ENCODE data around the gene MTMR6. TPM values are rescaled to one million over a fixed set of nuclear protein-coding genes. Genes with fewer than 3 reads are reported as not detected.

Gene MTMR6
- total RNA-seq, 2 donors from 2014 or later = 20.5 to 31.1 TPM

GRCh38 chr13:25295228-25295627 is 7.9 kb upstream of the MTMR6 start:
- ATAC-seq = no peak
- Mint-ChIP-seq H3K27ac (no peak overlapping the region), H3K27me3 (peaks cover 29 to 42% of the 10 kb centered on the region in 2 donors), H3K36me3 (no peaks in the 10 kb centered on the region), H3K4me3 (no peak overlapping the region), H3K4me1 (ENCODE audit: low read depth in 2 of 2) (peaks cover 0 to 1% of the 10 kb centered on the region in 2 donors), H3K9me3 (no peaks in the 10 kb centered on the region)
- no peak for DNase-seq (ENCODE audit: low spot score)

- peaks cover 37 to 49% of the 10 kb centered on the region in 2 donors for H3K27me3 Mint-ChIP-seq
- peaks cover 3 to 5% of the 10 kb centered on the region in 2 donors for H3K4me1 Mint-ChIP-seq (ENCODE audit: low read depth in 2 of 2)
- H3K27ac Mint-ChIP-seq = no peak overlapping the region
- no peaks in the 10 kb centered on the region for H3K9me3 Mint-ChIP-seq
- DNase-seq (ENCODE audit: low spot score) (no peak), ATAC-seq (no peak)
- H3K36me3 Mint-ChIP-seq = no peaks in the 10 kb centered on the region
- no peak overlapping the region for H3K4me3 Mint-ChIP-seq
Observed at GRCh38 chr13:25292301-25292700, 5.0 kb upstream of the MTMR6 start.

DNA sequence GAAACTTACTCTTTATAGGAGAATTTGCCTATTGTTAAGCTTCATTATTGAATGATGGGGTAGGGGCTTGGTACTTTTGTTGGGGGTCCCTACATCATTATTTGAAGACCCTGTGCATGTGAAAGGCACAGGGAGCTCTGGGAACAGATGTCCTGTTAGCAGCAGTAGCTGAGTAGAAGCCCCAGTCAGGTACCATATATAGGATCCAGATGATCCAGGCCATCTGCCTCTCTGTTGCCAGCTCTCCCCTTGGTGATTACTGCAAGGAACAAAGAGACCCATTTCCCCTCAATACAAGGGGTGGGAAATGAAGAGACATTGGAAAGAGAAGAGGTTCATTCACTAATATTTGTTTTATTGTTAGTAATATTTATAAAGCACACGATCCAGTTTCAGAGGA is 4.4 kb upstream of the MTMR6 start:
- no peaks in the 10 kb centered on the region for H3K9me3 Mint-ChIP-seq
- peaks cover 6% of the 10 kb centered on the region in 2 donors for H3K4me1 Mint-ChIP-seq (ENCODE audit: low read depth in 2 of 2)
- H3K36me3 Mint-ChIP-seq = peaks cover 1% of the 10 kb centered on the region
- no peak overlapping the region for H3K4me3 Mint-ChIP-seq
- H3K27me3 Mint-ChIP-seq = peaks cover 35 to 43% of the 10 kb centered on the region in 2 donors
- no peak overlapping the region for H3K27ac Mint-ChIP-seq
- DNase-seq (ENCODE audit: low spot score) (no peak), ATAC-seq (no peak)

DNA sequence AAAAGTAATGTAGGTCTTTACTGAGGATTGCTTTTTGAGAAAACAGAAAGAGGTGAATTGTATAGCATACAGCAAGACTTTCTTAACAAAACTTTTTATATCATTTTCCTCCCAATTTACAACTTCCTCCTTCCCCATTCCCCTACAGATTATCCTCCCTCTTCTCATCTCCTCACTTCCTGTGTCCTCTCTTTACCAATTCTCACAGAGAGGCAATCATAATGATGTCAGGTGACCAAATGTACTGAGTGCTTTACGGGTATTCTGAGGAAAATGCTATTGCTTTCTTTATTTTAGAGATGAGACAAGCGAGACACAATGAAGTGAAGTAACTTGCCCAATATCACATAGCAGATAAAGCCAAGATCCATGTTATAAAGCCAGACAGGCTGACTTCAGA is 1.7 kb upstream of the MTMR6 start:
- H3K4me3 Mint-ChIP-seq = no peak overlapping the region
- DNase-seq (ENCODE audit: low spot score) (no peak), ATAC-seq (no peak)
- H3K27me3 Mint-ChIP-seq = peaks cover 21 to 32% of the 10 kb centered on the region in 2 donors
- H3K4me1 Mint-ChIP-seq (ENCODE audit: low read depth in 2 of 2) = peaks cover 20 to 27% of the 10 kb centered on the region in 2 donors
- peaks cover 6% of the 10 kb centered on the region for H3K36me3 Mint-ChIP-seq
- no peaks in the 10 kb centered on the region for H3K9me3 Mint-ChIP-seq
- no peak overlapping the region for H3K27ac Mint-ChIP-seq

GRCh38 chr13:25286308-25286968 is 850 bp downstream of the MTMR6 start:
- Mint-ChIP-seq H3K9me3 (no peaks in the 10 kb centered on the region), H3K4me1 (ENCODE audit: low read depth in 2 of 2) (peaks cover 39 to 51% of the 10 kb centered on the region in 2 donors), H3K27ac (peak overlapping the region; percentile 92 to 97), H3K36me3 (peaks cover 6% of the 10 kb centered on the region), H3K4me3 (peak overlapping the region; percentile 93), H3K27me3 (peaks cover 15 to 23% of the 10 kb centered on the region in 2 donors)
- ATAC-seq = peak; percentile 50 to 53
- DNase-seq (ENCODE audit: low spot score) = no peak

GRCh38 chr13:25281935-25282332 is 5.4 kb downstream of the MTMR6 start:
- Mint-ChIP-seq H3K4me3 (peak overlapping the region; percentile 67), H3K36me3 (peaks cover 6% of the 10 kb centered on the region), H3K27ac (peak overlapping the region; percentile 74 to 80), H3K4me1 (ENCODE audit: low read depth in 2 of 2) (peaks cover 67 to 83% of the 10 kb centered on the region in 2 donors), H3K27me3 (no peaks in the 10 kb centered on the region), H3K9me3 (no peaks in the 10 kb centered on the region)
- ATAC-seq (peak; percentile 28 to 46), DNase-seq (ENCODE audit: low spot score) (no peak)

- H3K4me3 Mint-ChIP-seq = peak overlapping the region; percentile 67
- peaks cover 70 to 84% of the 10 kb centered on the region in 2 donors for H3K4me1 Mint-ChIP-seq (ENCODE audit: low read depth in 2 of 2)
- peak; percentile 79 to 81 for ATAC-seq
- peaks cover 2% of the 10 kb centered on the region for H3K36me3 Mint-ChIP-seq
- no peak for DNase-seq (ENCODE audit: low spot score)
- H3K27me3 Mint-ChIP-seq = no peaks in the 10 kb centered on the region
- H3K27ac Mint-ChIP-seq = peak overlapping the region; percentile 74 to 80
- H3K9me3 Mint-ChIP-seq = no peaks in the 10 kb centered on the region
Observed at GRCh38 chr13:25281193-25281934, 5.9 kb downstream of the MTMR6 start.

DNA sequence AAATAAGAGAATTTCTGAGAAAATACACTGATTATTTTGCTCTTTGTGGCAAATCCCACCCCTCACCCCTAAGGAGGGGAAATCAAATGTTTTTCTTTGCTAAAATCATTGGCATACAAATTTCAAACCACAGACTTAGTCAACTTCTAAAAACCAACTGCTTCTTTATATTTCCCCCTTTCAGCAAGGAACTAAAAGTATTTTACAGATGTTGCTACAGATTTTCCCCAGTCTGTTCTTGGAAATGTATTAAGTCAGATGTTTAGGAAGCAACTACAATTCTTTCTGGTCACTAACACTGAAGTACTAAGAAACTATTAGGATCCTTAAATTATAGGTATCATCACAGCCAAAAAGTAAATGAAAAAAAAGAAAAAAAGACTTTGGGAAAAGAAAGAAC is 6.9 kb downstream of the MTMR6 start:
- Mint-ChIP-seq H3K36me3 (no peaks in the 10 kb centered on the region), H3K27me3 (no peaks in the 10 kb centered on the region), H3K4me3 (peak overlapping the region; percentile 67), H3K4me1 (ENCODE audit: low read depth in 2 of 2) (peaks cover 69 to 80% of the 10 kb centered on the region in 2 donors), H3K9me3 (no peaks in the 10 kb centered on the region), H3K27ac (peak overlapping the region; percentile 74 to 80)
- ATAC-seq = no peak
- DNase-seq (ENCODE audit: low spot score) = no peak

DNA sequence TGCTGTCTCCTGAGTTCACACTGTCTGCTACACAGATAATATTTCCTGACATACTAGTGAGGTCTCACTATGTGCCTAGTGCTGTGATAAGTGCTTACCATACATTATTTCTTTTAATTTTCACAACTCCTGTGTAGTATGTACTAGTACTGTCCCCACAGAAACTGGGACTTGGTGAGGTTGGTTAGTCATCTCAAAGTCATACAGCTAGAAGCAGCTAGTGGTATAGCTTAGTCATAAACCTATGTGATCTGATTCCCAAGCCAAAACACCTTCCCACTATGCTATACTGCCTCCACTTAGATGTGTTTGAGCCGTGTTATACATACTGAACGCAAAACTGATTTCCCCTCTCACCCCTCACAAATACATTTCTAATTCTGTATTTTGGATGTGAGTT is 10.5 kb downstream of the MTMR6 start:
- ATAC-seq = peak; percentile 79 to 95
- Mint-ChIP-seq H3K4me1 (ENCODE audit: low read depth in 2 of 2) (peaks cover 47 to 52% of the 10 kb centered on the region in 2 donors), H3K27ac (peak overlapping the region; percentile 7 to 24), H3K4me3 (peak overlapping the region; percentile 1), H3K9me3 (no peaks in the 10 kb centered on the region), H3K27me3 (no peaks in the 10 kb centered on the region), H3K36me3 (peaks cover 2% of the 10 kb centered on the region)
- DNase-seq (ENCODE audit: low spot score) = no peak

- H3K9me3 Mint-ChIP-seq = no peaks in the 10 kb centered on the region
- peaks cover 17% of the 10 kb centered on the region for H3K36me3 Mint-ChIP-seq
- peak overlapping the region in 1 of 2 donors; percentile 2 for H3K27ac Mint-ChIP-seq
- no peak for DNase-seq (ENCODE audit: low spot score)
- no peak overlapping the region for H3K4me3 Mint-ChIP-seq
- H3K4me1 Mint-ChIP-seq (ENCODE audit: low read depth in 2 of 2) = peaks cover 6 to 15% of the 10 kb centered on the region in 2 donors
- no peaks in the 10 kb centered on the region for H3K27me3 Mint-ChIP-seq
- no peak for ATAC-seq
Observed at GRCh38 chr13:25268561-25268960, 18.7 kb downstream of the MTMR6 start.

GRCh38 chr13:25267715-25268114 is 19.6 kb downstream of the MTMR6 start:
- no peak for DNase-seq (ENCODE audit: low spot score)
- no peaks in the 10 kb centered on the region for H3K27me3 Mint-ChIP-seq
- peaks cover 17% of the 10 kb centered on the region for H3K36me3 Mint-ChIP-seq
- no peak for ATAC-seq
- H3K9me3 Mint-ChIP-seq = no peaks in the 10 kb centered on the region
- H3K4me3 Mint-ChIP-seq = no peak overlapping the region
- H3K4me1 Mint-ChIP-seq (ENCODE audit: low read depth in 2 of 2) = peaks cover 6 to 15% of the 10 kb centered on the region in 2 donors
- no peak overlapping the region for H3K27ac Mint-ChIP-seq

DNA sequence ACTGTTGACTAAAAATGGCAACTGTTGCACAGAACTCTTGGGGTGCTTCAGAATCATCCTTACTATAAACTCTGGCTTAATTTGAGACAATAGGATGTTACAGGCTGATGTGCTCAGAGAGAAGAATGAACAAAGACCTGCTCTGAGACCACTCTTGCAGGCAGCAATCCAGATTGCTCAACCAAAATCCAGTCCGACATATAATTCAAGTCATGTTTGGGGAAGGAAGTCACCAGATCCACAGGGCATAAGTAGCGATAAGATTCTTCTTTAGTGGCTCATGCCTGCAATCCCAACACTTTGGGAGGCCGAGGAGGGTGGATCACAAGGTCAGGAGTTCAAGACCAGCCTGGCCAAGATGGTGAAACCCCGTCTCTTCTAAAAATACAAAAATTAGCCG is 20.6 kb downstream of the MTMR6 start:
- peaks cover 14% of the 10 kb centered on the region for H3K36me3 Mint-ChIP-seq
- no peak overlapping the region for H3K4me3 Mint-ChIP-seq
- H3K27ac Mint-ChIP-seq = no peak overlapping the region
- no peak for DNase-seq (ENCODE audit: low spot score)
- H3K9me3 Mint-ChIP-seq = no peaks in the 10 kb centered on the region
- ATAC-seq = no peak
- H3K4me1 Mint-ChIP-seq (ENCODE audit: low read depth in 2 of 2) = peaks cover 6 to 13% of the 10 kb centered on the region in 2 donors
- H3K27me3 Mint-ChIP-seq = no peaks in the 10 kb centered on the region

DNA sequence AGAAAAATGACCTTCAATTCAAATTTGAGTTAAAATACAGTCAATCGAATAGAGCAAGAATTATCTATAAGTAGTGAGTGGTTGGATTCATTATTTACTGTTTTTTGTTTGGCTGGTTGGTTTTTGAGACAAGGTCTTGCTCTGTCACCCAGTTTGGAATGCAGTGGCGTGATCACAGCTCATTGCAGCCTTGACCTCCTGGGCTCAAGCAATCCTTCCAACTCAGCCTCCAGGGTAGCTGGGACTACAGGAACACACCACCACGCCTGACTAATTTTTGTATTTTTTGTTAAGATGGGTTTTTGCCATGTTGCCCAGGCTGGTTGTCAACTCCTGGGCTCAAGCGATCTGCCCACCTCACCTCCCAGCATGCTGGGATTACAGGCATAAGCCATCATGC is 25.0 kb downstream of the MTMR6 start:
- H3K4me3 Mint-ChIP-seq = no peak overlapping the region
- DNase-seq (ENCODE audit: low spot score) (no peak), ATAC-seq (no peak)
- no peaks in the 10 kb centered on the region for H3K27me3 Mint-ChIP-seq
- no peak overlapping the region for H3K27ac Mint-ChIP-seq
- H3K9me3 Mint-ChIP-seq = no peaks in the 10 kb centered on the region
- H3K36me3 Mint-ChIP-seq = peaks cover 14% of the 10 kb centered on the region
- H3K4me1 Mint-ChIP-seq (ENCODE audit: low read depth in 2 of 2) = peaks cover 0 to 2% of the 10 kb centered on the region in 2 donors

GRCh38 chr13:25253702-25254101 is 33.6 kb downstream of the MTMR6 start:
- ATAC-seq (no peak), DNase-seq (ENCODE audit: low spot score) (no peak)
- Mint-ChIP-seq H3K4me1 (ENCODE audit: low read depth in 2 of 2) (no peaks in the 10 kb centered on the region), H3K27me3 (no peaks in the 10 kb centered on the region), H3K9me3 (no peaks in the 10 kb centered on the region), H3K36me3 (peaks cover 35% of the 10 kb centered on the region), H3K4me3 (no peak overlapping the region), H3K27ac (no peak overlapping the region)
